H1 (cell line): ENCODE measurements around the gene SPOP. TPM values are rescaled to one million over a fixed set of nuclear protein-coding genes. Genes with fewer than 3 reads are reported as not detected.
"Not testable (repeated sequence)": the region's sequence is repeated elsewhere in the genome, so short reads cannot be mapped to it uniquely, and the experiment has no call there.

Experiments
- CTCF ChIA-PET: fragments of 300-600 bp; sonication (Branson Sonifier 250); formaldehyde crosslinking; loops from one replicate; lab custom pipeline; 2021; ENCODE audit not compliant: partially characterized antibody; lab: Charles Lee
- POLR2A ChIA-PET: fragments of 300-600 bp; sonication (Branson Sonifier 250); formaldehyde crosslinking; loops from one replicate; lab custom pipeline; 2021; ENCODE audit warnings: inconsistent platforms; ENCODE audit not compliant: partially characterized antibody; lab: Charles Lee
- DNase-seq, 2 experiments: peaks; one replicate each; pipeline versions ENCODE4 v3.0.0 to v3.0.0-alpha.2; 2010 to 2022; ENCODE audit warnings: low spot score in 2 of 2, low read depth in 1 of 2, mixed read lengths in 1 of 2
- FAIRE-seq: peaks from 2 replicates; lab custom pipeline; 2011; peaks lifted over from hg19 to GRCh38; lab: Jason Lieb, UNC
- H2AFZ ChIP-seq: 2 replicates; pipeline ENCODE4 v1.8.1; 2012; ENCODE audit warnings: low read length, inconsistent platforms
- H2AK5ac ChIP-seq: 2 replicates; pipeline ENCODE4 v1.6.1; 2013; ENCODE audit warnings: low read depth, low read length
- H2BK120ac ChIP-seq: replicated peaks from 2 replicates; pipeline ENCODE3; 2013; ENCODE audit warnings: low read depth, low read length, inconsistent platforms
- H2BK12ac ChIP-seq: 2 replicates; pipeline ENCODE4 v1.6.1; 2013; ENCODE audit warnings: low read depth, low read length
- H2BK15ac ChIP-seq: 2 replicates; pipeline ENCODE4 v1.6.1; 2013; ENCODE audit warnings: low read length
- H2BK20ac ChIP-seq: 2 replicates; pipeline ENCODE4 v1.6.1; 2013; ENCODE audit warnings: low read length
- H2BK5ac ChIP-seq: 2 replicates; pipeline ENCODE4 v1.6.1; 2013; ENCODE audit warnings: low read depth, low read length
- H3K14ac ChIP-seq: 2 replicates; pipeline ENCODE4 v1.6.1; 2013; ENCODE audit warnings: inconsistent platforms; ENCODE audit not compliant: insufficient read length
- H3K18ac ChIP-seq: 2 replicates; pipeline ENCODE4 v1.6.1; 2013; ENCODE audit warnings: low read length; ENCODE audit errors: extremely low read depth
- H3K23ac ChIP-seq: 2 replicates; pipeline ENCODE4 v1.6.1; 2013; ENCODE audit warnings: inconsistent platforms; ENCODE audit not compliant: insufficient read length
- H3K23me2 ChIP-seq: 2 replicates; pipeline ENCODE4 v1.6.1; 2013; ENCODE audit warnings: low read depth, low read length
- H3K27ac ChIP-seq: 2 replicates; pipeline ENCODE4 v1.6.1; 2011; ENCODE audit warnings: low read depth, low read length, inconsistent platforms
- H3K27me3 ChIP-seq, 4 experiments: replicated peaks in 1 of 4; 1 replicate in 1 of 4; 2 replicates in 3 of 4; pipeline versions ENCODE4 v1.6.1 to v1.8.1; 2011 to 2013; ENCODE audit warnings: low read length in 3 of 4, mild to moderate bottlenecking in 3 of 4, inconsistent platforms in 2 of 4, mixed read lengths in 2 of 4, moderate library complexity in 1 of 4; ENCODE audit not compliant: control insufficient read depth in 3 of 4, insufficient read depth in 3 of 4; ENCODE audit errors: extremely low read depth in 1 of 4
- H3K36me3 ChIP-seq, 4 experiments: 2 replicates each; pipeline versions ENCODE4 v1.6.1 to v1.8.1; 2011 to 2013; ENCODE audit warnings: mild to moderate bottlenecking in 4 of 4, low read length in 3 of 4, moderate library complexity in 2 of 4, control low read depth in 1 of 4, inconsistent platforms in 1 of 4; ENCODE audit not compliant: insufficient read depth in 4 of 4, control insufficient read depth in 2 of 4
- H3K4ac ChIP-seq: replicated peaks from 2 replicates; pipeline ENCODE3; 2013; ENCODE audit warnings: low read length, low read depth, mixed read lengths, inconsistent platforms; ENCODE audit not compliant: insufficient read length
- H3K4me1 ChIP-seq, 4 experiments: replicated peaks in 1 of 4; 1 replicate in 1 of 4; 2 replicates in 3 of 4; pipeline versions ENCODE4 v1.6.1 to v1.8.1; 2011 to 2013; ENCODE audit warnings: low read length in 3 of 4, inconsistent platforms in 2 of 4, mixed read lengths in 1 of 4; ENCODE audit not compliant: insufficient read depth in 4 of 4, control insufficient read depth in 3 of 4
- H3K4me2 ChIP-seq, 2 experiments: 2 replicates each; pipeline versions ENCODE4 v1.6.1 to v1.8.1; 2011 to 2013; ENCODE audit warnings: low read depth in 2 of 2, low read length in 2 of 2, control low read depth in 1 of 2, inconsistent platforms in 1 of 2, mild to moderate bottlenecking in 1 of 2; ENCODE audit not compliant: insufficient read depth in 1 of 2
- H3K4me3 ChIP-seq, 4 experiments: fragments of 200-600, 300-600 bp in 1 of 4; sonication (generic), shearing (Covaris generic), sonication (Bioruptor Twin) in 1 of 4; 2 replicates each; pipeline versions ENCODE4 v1.5.1 to v1.8.1; 2011 to 2016; ENCODE audit warnings: low read length in 4 of 4, low read depth in 3 of 4, control low read depth in 2 of 4, inconsistent platforms in 2 of 4, mild to moderate bottlenecking in 2 of 4, mixed read lengths in 1 of 4, moderate library complexity in 1 of 4; ENCODE audit not compliant: insufficient read depth in 2 of 4; ENCODE audit errors: extremely low read depth in 1 of 4
- H3K56ac ChIP-seq: replicated peaks from 2 replicates; pipeline ENCODE3; 2013; ENCODE audit warnings: low read depth, mild to moderate bottlenecking, mixed read lengths, low read length, inconsistent platforms; ENCODE audit not compliant: insufficient read length
- H3K79me1 ChIP-seq: 2 replicates; pipeline ENCODE4 v1.6.1; 2013; ENCODE audit warnings: low read depth, low read length, control low read depth
- H3K79me2 ChIP-seq, 2 experiments: 2 replicates each; pipeline versions ENCODE4 v1.6.1 to v1.8.1; 2012 to 2013; ENCODE audit warnings: low read length in 2 of 2, mild to moderate bottlenecking in 2 of 2, inconsistent platforms in 1 of 2; ENCODE audit not compliant: insufficient read depth in 2 of 2, control insufficient read depth in 1 of 2
- H3K9ac ChIP-seq, 4 experiments: replicated peaks in 1 of 4; 1 replicate in 1 of 4; 2 replicates in 3 of 4; pipeline versions ENCODE4 v1.6.1 to v1.8.1; 2011 to 2013; ENCODE audit warnings: low read depth in 3 of 4, low read length in 3 of 4, control low read depth in 2 of 4, mild to moderate bottlenecking in 2 of 4, moderate library complexity in 2 of 4, inconsistent platforms in 1 of 4; ENCODE audit errors: extremely low read depth in 1 of 4
- H3K9me3 ChIP-seq, 2 experiments: 2 replicates each; pipeline versions ENCODE4 v1.6.1 to v1.8.1; 2012 to 2013; ENCODE audit warnings: mild to moderate bottlenecking in 2 of 2, moderate library complexity in 2 of 2, control low read depth in 1 of 2, inconsistent platforms in 1 of 2, low read depth in 1 of 2, low read length in 1 of 2, mixed read lengths in 1 of 2; ENCODE audit not compliant: insufficient read depth in 2 of 2
- H4K20me1 ChIP-seq, 2 experiments: replicated peaks in 1 of 2; 2 replicates each; pipeline versions ENCODE3 to v1.8.1; 2011 to 2013; ENCODE audit warnings: inconsistent platforms in 2 of 2, low read length in 2 of 2, mild to moderate bottlenecking in 1 of 2; ENCODE audit not compliant: insufficient read depth in 2 of 2, control insufficient read depth in 1 of 2
- H4K5ac ChIP-seq: 2 replicates; pipeline ENCODE4 v1.6.1; 2013; ENCODE audit warnings: low read length, low read depth, mixed read lengths, inconsistent platforms; ENCODE audit not compliant: insufficient read length
- H4K8ac ChIP-seq: 2 replicates; pipeline ENCODE4 v1.8.0; 2013; ENCODE audit warnings: mild to moderate bottlenecking, moderate library complexity, low read length, inconsistent platforms; ENCODE audit not compliant: insufficient read depth; ENCODE audit errors: extremely low read depth
- H4K91ac ChIP-seq: replicated peaks from 2 replicates; pipeline ENCODE3; 2013; ENCODE audit warnings: low read length, mixed read lengths, inconsistent platforms; ENCODE audit not compliant: insufficient read length
- WGBS, 2 experiments: shearing (Covaris generic) in 1 of 2; methylation state at CpG; one replicate each; pipeline versions ENCODE4 v1.1.6 to v1.1.7; 2013 to 2015; ENCODE audit warnings: low lambda C conversion rate in 2 of 2, mixed read lengths in 2 of 2, inconsistent platforms in 1 of 2, low coverage in 1 of 2, missing lambda C conversion rate in 1 of 2; ENCODE audit not compliant: insufficient replicate concordance in 2 of 2, insufficient coverage in 1 of 2, insufficient read length in 1 of 2; ENCODE audit errors: extremely low coverage in 1 of 2, missing lambda C conversion rate in 1 of 2; 5-methylcytosine and 5-hydroxymethylcytosine counted together
- polyA plus RNA-seq, 7 experiments: library from polyadenylated mRNA; depleted of rRNA in 3 of 7; stranded (reverse) in 5 of 7; unstranded in 2 of 7; fragments of >200 nt in 5 of 7; fragments of 200-250 nt in 2 of 7; gene quantifications; 1 replicate in 5 of 7; 2 replicates in 1 of 7; 4 replicates in 1 of 7; pipeline versions ENCODE4 v1.2.1 to v1.2.3, GENCODE V29; 2011 to 2013; ENCODE audit warnings: missing spikeins in 2 of 7, mixed read lengths in 2 of 7
- total RNA-seq: library from RNA; stranded (reverse); fragmentation: NEBNext Ultra II Directional; extraction: Animal tissue kit (Norgen Biotek cat#: 25700); gene quantifications from 2 replicates; pipeline ENCODE4 v1.2.1, GENCODE V29; 2021

The SPOP gene
- total and polyA plus RNA-seq, 2 of the 8 experiments (the other 6 are each of a cell fraction or from before 2014, with no cell fraction given): 13.3 to 25.6 TPM

GRCh38 chr17:49550764-49551163, 127.1 kb downstream of the SPOP start:
- POLR2A ChIA-PET: interaction anchor here (0.6 kb wide), 1 partner anchor 295 kb away, joined by 3 read pairs; no protein-coding TSS in a partner anchor

More at GRCh38 chr17:49550764-49551163, 127.1 kb downstream of the SPOP start:
- not testable (repeated sequence) for FAIRE-seq, H3K56ac ChIP-seq, H2BK12ac ChIP-seq, H3K4me3 ChIP-seq, H2BK5ac ChIP-seq, H4K8ac ChIP-seq, H3K18ac ChIP-seq, H3K36me3 ChIP-seq, H3K23me2 ChIP-seq, H3K9me3 ChIP-seq, H3K4me2 ChIP-seq, H2BK120ac ChIP-seq, H2AFZ ChIP-seq, H3K79me2 ChIP-seq, H3K27me3 ChIP-seq, H4K5ac ChIP-seq, H3K27ac ChIP-seq, H3K79me1 ChIP-seq, H3K4ac ChIP-seq, H4K91ac ChIP-seq, H2AK5ac ChIP-seq, H2BK15ac ChIP-seq, DNase-seq, H3K14ac ChIP-seq, H3K23ac ChIP-seq, H4K20me1 ChIP-seq, H3K9ac ChIP-seq, H2BK20ac ChIP-seq
- H3K4me1 ChIP-seq: peaks cover 0 to 20% (median 13%) of the 10 kb centered on the region in 4 experiments; a peak in 6 of 7 replicates
- CTCF ChIA-PET: interaction anchor here (1.2 to 16.4 kb wide), 6 partner anchors 40 to 146 kb away, joined by 4 to 228 read pairs (median 60); no protein-coding TSS in a partner anchor
- WGBS, 2 experiments: 85% methylated on average over 7 of the region's 9 CpGs; no CpG with 5 or more reads in 1 of the 2 experiments
